ENCODE results near the gene TIAM2.

Gene TIAM2

DNA sequence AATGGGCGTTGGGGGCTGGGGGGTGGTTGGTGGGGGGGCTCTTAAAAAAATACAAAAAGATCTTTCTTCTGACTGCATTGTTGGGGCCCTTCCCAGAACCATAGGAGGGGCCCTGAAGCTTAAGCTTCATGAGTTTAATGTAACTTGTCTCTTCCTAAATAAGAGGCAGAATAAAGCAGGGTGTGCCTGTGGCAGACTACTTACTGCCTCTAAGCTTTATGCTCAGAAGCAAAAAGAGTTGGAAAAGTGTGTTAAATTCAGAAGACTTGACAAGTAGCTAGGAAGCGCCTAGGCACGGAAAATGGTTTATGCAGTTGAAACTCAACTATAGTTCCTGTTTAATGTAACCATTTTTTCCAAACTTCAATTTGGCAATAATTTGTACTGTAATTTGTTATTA is 44.5 kb downstream of the TIAM2 start:
- H3K9ac ChIP-seq (ENCODE audit: insufficient read length): no peak overlapping the region
- no peak overlapping the region for H3K27ac ChIP-seq
- no peak overlapping the region for H3K4me3 ChIP-seq
- no peak for DNase-seq (ENCODE audit: low read depth, low spot score)
- TF ChIP-seq POLR2AphosphoS5 (IDR thresholded peaks at IDR 0.05; ENCODE audit: borderline replicate concordance, low read depth, low read length): no peak
- no peak for TF ChIP-seq EZH2 (IDR thresholded peaks at IDR 0.05)
- TF ChIP-seq FOXP2 (optimal IDR thresholded peaks at IDR 0.05; ENCODE audit: control extremely low read depth, extremely low read length, insufficient read depth): no peak
- no peaks in the 10 kb centered on the region for H3K9me3 ChIP-seq (ENCODE audit: low read depth, low read length)
- H3K36me3 ChIP-seq (ENCODE audit: insufficient read depth, low read length): no peaks in the 10 kb centered on the region

- no peaks in the 10 kb centered on the region for H3K36me3 ChIP-seq (ENCODE audit: insufficient read depth, low read length)
- H3K27ac ChIP-seq: no peak overlapping the region
- H3K9me3 ChIP-seq (ENCODE audit: low read depth, low read length): no peaks in the 10 kb centered on the region
- TF ChIP-seq POLR2AphosphoS5 (IDR thresholded peaks at IDR 0.05; ENCODE audit: borderline replicate concordance, low read depth, low read length): no peak
- TF ChIP-seq EZH2 (IDR thresholded peaks at IDR 0.05): no peak
- no peak for TF ChIP-seq FOXP2 (optimal IDR thresholded peaks at IDR 0.05; ENCODE audit: control extremely low read depth, extremely low read length, insufficient read depth)
- H3K4me3 ChIP-seq: no peak overlapping the region
- H3K9ac ChIP-seq (ENCODE audit: insufficient read length): no peak overlapping the region
- no peak for DNase-seq (ENCODE audit: low read depth, low spot score)
Observed at GRCh38 chr6:155040154-155040553, 45.0 kb downstream of the TIAM2 start.

DNA sequence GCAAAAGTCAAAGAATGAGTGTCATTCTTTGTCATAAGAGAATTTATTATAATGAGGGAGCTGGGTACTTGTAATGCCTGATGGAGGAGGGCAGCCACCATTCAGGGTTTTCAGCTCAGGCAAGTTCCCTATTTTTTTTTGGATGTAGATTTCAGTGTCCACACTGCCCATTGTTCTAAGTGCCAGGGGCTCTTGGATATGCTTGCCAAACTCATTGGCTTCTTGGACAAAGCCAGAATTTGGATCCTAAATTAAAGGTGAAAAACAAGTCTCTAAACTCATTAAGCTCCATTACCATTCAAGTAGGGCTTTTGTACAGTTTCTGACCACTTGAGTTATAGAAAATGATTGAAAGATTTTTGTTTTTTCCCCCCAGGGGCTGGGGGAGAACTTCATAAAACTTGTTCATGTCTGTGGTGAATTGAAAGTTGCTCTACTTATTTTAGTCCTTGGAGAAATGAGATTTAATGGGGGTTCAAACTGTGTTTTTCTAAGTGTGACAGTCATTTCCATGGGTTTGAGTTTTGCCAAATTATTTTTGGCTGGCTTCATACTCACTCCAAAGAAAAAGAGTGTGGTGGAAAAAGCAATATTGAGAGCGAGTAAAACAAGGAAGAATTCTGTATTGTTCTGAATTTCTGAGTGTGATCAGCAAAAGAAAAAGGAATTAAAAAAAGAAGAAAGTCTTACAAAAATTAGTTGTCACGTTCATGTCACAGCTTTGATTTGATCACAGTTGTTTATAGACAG is 46.0 kb downstream of the TIAM2 start:
- DNase-seq (ENCODE audit: low read depth, low spot score): no peak
- H3K36me3 ChIP-seq (ENCODE audit: insufficient read depth, low read length): no peaks in the 10 kb centered on the region
- H3K9ac ChIP-seq (ENCODE audit: insufficient read length): no peak overlapping the region
- TF ChIP-seq EZH2 (IDR thresholded peaks at IDR 0.05) (no peak), POLR2AphosphoS5 (IDR thresholded peaks at IDR 0.05; ENCODE audit: borderline replicate concordance, low read depth, low read length) (no peak), FOXP2 (optimal IDR thresholded peaks at IDR 0.05; ENCODE audit: control extremely low read depth, extremely low read length, insufficient read depth) (no peak)
- peak overlapping the region; percentile 31; the same call in 1 of the 2 replicates for H3K27ac ChIP-seq
- no peak overlapping the region for H3K4me3 ChIP-seq
- H3K9me3 ChIP-seq (ENCODE audit: low read depth, low read length): no peaks in the 10 kb centered on the region

DNA sequence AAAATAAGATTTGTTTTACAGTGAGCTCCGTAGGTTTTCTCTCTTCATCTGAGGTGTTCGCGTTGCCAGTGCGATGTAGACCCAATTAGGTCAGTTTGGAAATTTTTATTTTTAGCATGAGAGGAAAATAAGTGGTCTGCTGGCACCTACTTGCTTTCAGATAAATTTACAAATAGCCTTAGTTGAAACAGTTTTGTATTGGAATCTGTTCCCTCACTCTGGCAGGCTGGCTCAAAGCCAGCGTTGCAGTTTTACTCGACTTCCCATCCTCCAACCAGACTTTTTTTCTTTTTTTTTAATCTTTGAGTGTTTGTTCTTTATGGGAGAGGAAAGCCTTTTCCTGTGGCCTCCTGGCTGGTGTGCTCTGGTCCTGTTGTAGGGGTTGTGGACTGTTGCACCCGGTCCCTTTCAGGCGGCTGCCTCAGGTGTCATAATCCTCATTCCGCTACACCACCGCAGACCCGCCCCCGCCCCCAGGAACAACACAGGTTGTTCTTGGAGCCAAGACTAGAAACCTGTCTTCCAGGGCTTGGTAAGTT is 46.7 kb downstream of the TIAM2 start:
- Histone ChIP-seq H3K9ac (ENCODE audit: insufficient read length) (peak overlapping the region; percentile 41), H3K27ac (peak overlapping the region; percentile 31; the same call in 1 of the 2 replicates), H3K36me3 (ENCODE audit: insufficient read depth, low read length) (no peaks in the 10 kb centered on the region), H3K4me3 (no peak overlapping the region), H3K9me3 (ENCODE audit: low read depth, low read length) (no peaks in the 10 kb centered on the region)
- DNase-seq (ENCODE audit: low read depth, low spot score): no peak
- no peak for TF ChIP-seq EZH2 (IDR thresholded peaks at IDR 0.05)
- no peak for TF ChIP-seq FOXP2 (optimal IDR thresholded peaks at IDR 0.05; ENCODE audit: control extremely low read depth, extremely low read length, insufficient read depth)
- no peak for TF ChIP-seq POLR2AphosphoS5 (IDR thresholded peaks at IDR 0.05; ENCODE audit: borderline replicate concordance, low read depth, low read length)

DNA sequence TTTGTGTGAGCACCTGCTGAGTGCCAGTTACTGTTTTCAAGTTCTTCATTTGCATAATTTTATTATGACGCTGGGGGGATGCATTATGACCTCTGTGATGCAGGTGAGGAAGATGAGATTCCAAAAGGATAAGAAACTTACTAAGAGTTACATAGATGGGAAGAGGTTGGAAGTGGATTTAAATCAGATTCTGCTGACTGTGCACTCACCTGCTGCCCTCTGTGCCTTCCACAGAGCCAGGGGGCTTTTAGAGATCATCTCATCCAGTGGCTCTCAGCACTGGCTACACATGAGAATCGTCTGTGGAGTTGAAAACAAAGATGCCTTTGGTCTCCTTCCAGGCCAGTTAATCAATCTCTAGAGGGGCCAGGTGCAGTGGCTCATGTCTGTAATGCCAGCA is 47.9 kb downstream of the TIAM2 start:
- no peak for DNase-seq (ENCODE audit: low read depth, low spot score)
- Histone ChIP-seq H3K27ac (no peak overlapping the region), H3K4me3 (no peak overlapping the region), H3K9ac (ENCODE audit: insufficient read length) (no peak overlapping the region), H3K36me3 (ENCODE audit: insufficient read depth, low read length) (no peaks in the 10 kb centered on the region), H3K9me3 (ENCODE audit: low read depth, low read length) (no peaks in the 10 kb centered on the region)
- TF ChIP-seq EZH2 (IDR thresholded peaks at IDR 0.05) (no peak), POLR2AphosphoS5 (IDR thresholded peaks at IDR 0.05; ENCODE audit: borderline replicate concordance, low read depth, low read length) (no peak), FOXP2 (optimal IDR thresholded peaks at IDR 0.05; ENCODE audit: control extremely low read depth, extremely low read length, insufficient read depth) (no peak)

GRCh38 chr6:155045561-155046404 is 50.7 kb downstream of the TIAM2 start:
- no peaks in the 10 kb centered on the region for H3K9me3 ChIP-seq (ENCODE audit: low read depth, low read length)
- no peak overlapping the region for H3K4me3 ChIP-seq
- DNase-seq (ENCODE audit: low read depth, low spot score): no peak
- no peak for TF ChIP-seq EZH2 (IDR thresholded peaks at IDR 0.05)
- no peak for TF ChIP-seq FOXP2 (optimal IDR thresholded peaks at IDR 0.05; ENCODE audit: control extremely low read depth, extremely low read length, insufficient read depth)
- TF ChIP-seq POLR2AphosphoS5 (IDR thresholded peaks at IDR 0.05; ENCODE audit: borderline replicate concordance, low read depth, low read length): no peak
- no peak overlapping the region for H3K9ac ChIP-seq (ENCODE audit: insufficient read length)
- H3K36me3 ChIP-seq (ENCODE audit: insufficient read depth, low read length): no peaks in the 10 kb centered on the region
- H3K27ac ChIP-seq: no peak overlapping the region

DNA sequence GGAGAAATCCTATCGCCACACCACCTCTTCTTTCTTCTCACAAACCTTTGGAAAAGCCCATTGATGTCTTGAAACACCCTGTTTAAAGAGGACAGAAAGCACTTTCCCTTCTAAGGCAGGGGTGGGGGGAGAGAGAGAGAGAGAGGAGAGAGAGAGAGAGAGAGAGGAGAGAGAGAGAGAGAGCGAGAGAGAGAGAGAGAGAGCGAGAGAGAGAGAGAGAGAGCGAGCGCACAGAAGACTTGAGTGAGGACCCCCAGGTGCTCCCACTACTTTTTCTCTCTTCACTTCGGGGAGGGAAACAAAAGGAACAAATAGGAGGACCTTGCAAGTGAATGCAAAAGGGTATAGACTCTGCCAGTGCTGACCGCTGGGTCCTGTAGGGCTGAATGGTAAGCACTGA is 52.4 kb downstream of the TIAM2 start:
- DNase-seq (ENCODE audit: low read depth, low spot score): no peak
- TF ChIP-seq FOXP2 (optimal IDR thresholded peaks at IDR 0.05; ENCODE audit: control extremely low read depth, extremely low read length, insufficient read depth): no peak
- TF ChIP-seq EZH2 (IDR thresholded peaks at IDR 0.05): no peak
- TF ChIP-seq POLR2AphosphoS5 (IDR thresholded peaks at IDR 0.05; ENCODE audit: borderline replicate concordance, low read depth, low read length): no peak
- H3K27ac ChIP-seq: no peak overlapping the region
- no peaks in the 10 kb centered on the region for H3K36me3 ChIP-seq (ENCODE audit: insufficient read depth, low read length)
- H3K4me3 ChIP-seq: no peak overlapping the region
- H3K9me3 ChIP-seq (ENCODE audit: low read depth, low read length): no peaks in the 10 kb centered on the region
- no peak overlapping the region for H3K9ac ChIP-seq (ENCODE audit: insufficient read length)

DNA sequence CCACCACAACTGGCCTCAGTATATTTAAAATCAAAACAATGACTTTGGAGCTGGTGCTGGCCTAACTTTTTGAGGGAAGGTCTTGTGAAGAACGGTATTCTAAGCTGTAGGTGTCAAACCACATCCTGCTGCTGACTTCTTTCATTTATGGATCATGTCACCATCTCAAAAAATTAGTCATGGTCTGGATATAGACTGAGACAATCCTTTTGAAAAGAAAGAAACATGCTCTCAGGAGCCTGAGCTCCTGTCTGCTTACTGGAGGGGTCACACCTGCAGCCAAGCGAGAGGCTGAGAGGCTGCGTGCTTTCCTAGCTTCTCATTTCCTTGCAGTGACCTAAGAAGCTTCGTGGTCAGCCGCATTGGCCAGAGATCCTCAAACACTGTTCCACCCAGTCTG is 55.2 kb downstream of the TIAM2 start:
- TF ChIP-seq EZH2 (IDR thresholded peaks at IDR 0.05) (no peak), FOXP2 (optimal IDR thresholded peaks at IDR 0.05; ENCODE audit: control extremely low read depth, extremely low read length, insufficient read depth) (no peak), POLR2AphosphoS5 (IDR thresholded peaks at IDR 0.05; ENCODE audit: borderline replicate concordance, low read depth, low read length) (no peak)
- no peak for DNase-seq (ENCODE audit: low read depth, low spot score)

More for the DNA sequence above, 55.2 kb downstream of the TIAM2 start:
- Histone ChIP-seq H3K9me3 (ENCODE audit: low read depth, low read length) (no peaks in the 10 kb centered on the region), H3K27ac (no peak overlapping the region), H3K4me3 (no peak overlapping the region), H3K9ac (ENCODE audit: insufficient read length) (no peak overlapping the region), H3K36me3 (ENCODE audit: insufficient read depth, low read length) (no peaks in the 10 kb centered on the region)
